Stimulated activated naive CD8-positive, alpha-beta T cell treated with anti-CD3 and anti-CD28 coated beads, Interleukin-15, Interleukin-2, amounts not matched to agents 100 ng/mL and 50 ng/mL, for 24 hours (primary cell): ENCODE data around the gene CAMKK2.
"Not testable (repeated sequence)": the region's sequence is repeated elsewhere in the genome, so short reads cannot be mapped to it uniquely, and the experiment has no call there.

ENCODE experiments used
- H3K27ac Mint-ChIP-seq: one replicate; pipeline ENCODE4 v1.8.0; 2021; ENCODE audit warnings: mild to moderate bottlenecking, mixed read lengths
- H3K27me3 Mint-ChIP-seq: one replicate; pipeline ENCODE4 v1.8.0; 2021; ENCODE audit warnings: mixed read lengths
- H3K36me3 Mint-ChIP-seq: one replicate; pipeline ENCODE4 v1.8.0; 2021; ENCODE audit warnings: low read depth, mixed read lengths
- H3K4me1 Mint-ChIP-seq: one replicate; pipeline ENCODE4 v1.8.0; 2021; ENCODE audit warnings: low read depth, mixed read lengths
- H3K4me3 Mint-ChIP-seq: one replicate; pipeline ENCODE4 v1.8.0; 2021; ENCODE audit warnings: mild to moderate bottlenecking, mixed read lengths
- H3K9me3 Mint-ChIP-seq: one replicate; pipeline ENCODE4 v1.8.0; 2021; ENCODE audit warnings: mixed read lengths

The CAMKK2 gene

DNA sequence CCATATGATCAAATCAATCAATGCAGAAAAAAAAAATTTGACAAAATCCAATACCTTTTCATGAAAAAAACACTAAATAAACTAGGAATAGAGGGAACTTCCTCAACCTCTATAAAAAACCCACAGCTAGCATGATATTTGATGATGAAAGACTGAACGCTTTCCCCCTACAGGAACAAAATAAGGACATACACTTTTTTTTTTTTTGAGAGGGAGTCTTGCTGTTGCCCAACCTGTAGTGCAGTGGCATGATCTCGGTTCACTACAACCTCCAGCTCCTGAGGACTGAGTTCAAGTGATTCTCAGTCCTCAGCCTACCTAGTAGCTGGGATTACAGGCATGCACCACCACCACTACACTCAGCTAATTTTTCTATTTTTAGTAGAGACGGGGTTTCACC, 17.9 kb upstream of the CAMKK2 start:
- Mint-ChIP-seq H3K27me3 (no peaks in the 10 kb centered on the region), H3K27ac (peak overlapping the region; percentile 21), H3K9me3 (no peaks in the 10 kb centered on the region), H3K4me1 (peaks cover 37% of the 10 kb centered on the region), H3K36me3 (peaks cover 72% of the 10 kb centered on the region), H3K4me3 (no peak overlapping the region)

DNA sequence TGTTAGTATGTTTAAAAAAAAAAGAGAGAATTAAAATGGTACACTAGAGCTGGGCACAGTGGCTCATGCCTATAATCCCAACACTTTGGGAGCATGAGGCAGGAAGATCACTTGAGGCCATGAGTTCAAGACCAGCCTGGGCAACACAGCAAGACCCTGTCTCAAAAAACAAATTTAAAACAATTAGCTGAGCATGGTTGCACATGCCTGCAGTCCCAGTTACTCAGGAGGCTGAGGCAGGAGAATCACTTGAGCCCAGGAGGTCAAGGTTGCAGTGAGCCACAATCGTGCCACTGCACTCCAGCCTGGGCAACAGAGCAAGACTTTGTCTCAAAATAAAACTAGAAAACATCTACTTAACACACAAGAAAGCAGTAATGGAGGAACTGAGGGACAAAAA, 13.7 kb upstream of the CAMKK2 start:
- H3K27me3 Mint-ChIP-seq, H3K4me3 Mint-ChIP-seq, H3K9me3 Mint-ChIP-seq: not testable (repeated sequence)
- Mint-ChIP-seq H3K27ac (peak overlapping the region; percentile 45), H3K4me1 (peaks cover 23% of the 10 kb centered on the region), H3K36me3 (peaks cover 56% of the 10 kb centered on the region)

GRCh38 chr12:121307397-121307796, 10.9 kb upstream of the CAMKK2 start:
- H3K9me3 Mint-ChIP-seq, H3K27me3 Mint-ChIP-seq, H3K27ac Mint-ChIP-seq, H3K4me1 Mint-ChIP-seq, H3K4me3 Mint-ChIP-seq: not testable (repeated sequence)
- peaks cover 37% of the 10 kb centered on the region for H3K36me3 Mint-ChIP-seq

DNA sequence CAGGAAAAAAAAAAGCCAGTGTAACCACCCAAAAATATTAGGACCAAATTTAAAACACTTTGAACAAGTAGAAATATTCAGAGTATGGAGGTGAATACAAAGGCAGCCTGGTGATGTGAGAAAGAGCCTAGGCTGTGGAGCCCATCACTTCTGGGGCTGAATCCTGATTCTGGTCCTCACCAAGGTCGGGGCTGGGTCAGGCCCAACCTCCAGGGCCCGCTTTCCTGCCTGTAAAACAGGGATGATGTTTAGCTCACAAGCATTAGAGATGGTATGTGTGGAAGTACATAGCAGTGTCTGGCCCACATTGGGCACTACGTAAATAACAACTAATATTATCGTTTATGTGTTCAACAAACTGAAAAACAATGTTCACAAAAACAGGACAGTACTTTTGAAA, 7.8 kb upstream of the CAMKK2 start:
- no peak overlapping the region for H3K4me3 Mint-ChIP-seq

DNA sequence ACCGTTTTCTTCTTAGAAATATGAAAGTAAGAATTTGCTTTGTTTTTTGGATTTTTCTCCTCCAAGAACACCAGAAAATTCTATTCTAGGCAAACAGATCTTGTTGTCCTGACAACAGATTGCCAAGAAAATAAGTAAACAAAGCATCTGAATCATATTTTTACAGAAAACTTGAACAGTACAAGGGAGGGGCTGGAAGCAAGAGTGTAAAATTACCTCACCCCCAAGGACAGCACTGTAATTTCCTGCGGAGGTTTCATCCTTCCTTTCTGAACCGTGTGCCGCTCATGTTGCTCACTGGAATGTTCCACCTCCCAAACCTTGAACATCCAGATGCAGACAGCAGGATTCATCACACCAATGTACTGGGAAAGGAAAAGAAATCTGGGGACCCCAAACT, 5.4 kb upstream of the CAMKK2 start:
- H3K27ac Mint-ChIP-seq = no peak overlapping the region
- H3K27me3 Mint-ChIP-seq = no peaks in the 10 kb centered on the region
- peaks cover 7% of the 10 kb centered on the region for H3K4me1 Mint-ChIP-seq
- no peak overlapping the region for H3K4me3 Mint-ChIP-seq
- no peaks in the 10 kb centered on the region for H3K36me3 Mint-ChIP-seq
- H3K9me3 Mint-ChIP-seq = no peaks in the 10 kb centered on the region

More for the DNA sequence above, 7.8 kb upstream of the CAMKK2 start:
- Mint-ChIP-seq H3K4me1 (no peaks in the 10 kb centered on the region), H3K9me3 (no peaks in the 10 kb centered on the region), H3K27ac (no peak overlapping the region), H3K36me3 (peaks cover 12% of the 10 kb centered on the region), H3K27me3 (no peaks in the 10 kb centered on the region)

GRCh38 chr12:121300083-121300819, 3.7 kb upstream of the CAMKK2 start:
- Mint-ChIP-seq H3K9me3 (no peaks in the 10 kb centered on the region), H3K27me3 (no peaks in the 10 kb centered on the region), H3K36me3 (no peaks in the 10 kb centered on the region), H3K4me3 (no peak overlapping the region), H3K4me1 (peaks cover 9% of the 10 kb centered on the region), H3K27ac (no peak overlapping the region)

DNA sequence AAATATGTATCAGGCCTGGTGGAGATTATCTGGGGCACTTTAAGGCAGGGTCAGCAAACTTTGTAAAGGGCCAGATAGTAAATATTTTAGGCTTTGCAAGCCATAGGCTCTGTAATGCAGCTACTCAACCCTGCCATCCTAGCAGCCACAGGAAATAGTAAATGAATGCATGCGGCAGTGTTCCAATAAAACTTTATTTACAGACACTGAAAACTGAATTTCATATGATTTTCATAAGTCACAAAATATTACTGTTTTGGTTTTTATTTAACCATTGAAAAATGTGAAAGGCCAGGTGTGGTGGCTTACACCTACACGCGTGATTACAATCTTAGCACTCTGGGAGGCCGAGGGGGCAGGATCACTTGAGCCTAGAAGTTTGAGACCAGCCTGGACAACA, 3.2 kb upstream of the CAMKK2 start:
- no peaks in the 10 kb centered on the region for H3K36me3 Mint-ChIP-seq
- no peaks in the 10 kb centered on the region for H3K27me3 Mint-ChIP-seq
- no peak overlapping the region for H3K4me3 Mint-ChIP-seq
- no peak overlapping the region for H3K27ac Mint-ChIP-seq
- peaks cover 12% of the 10 kb centered on the region for H3K4me1 Mint-ChIP-seq
- H3K9me3 Mint-ChIP-seq = no peaks in the 10 kb centered on the region

DNA sequence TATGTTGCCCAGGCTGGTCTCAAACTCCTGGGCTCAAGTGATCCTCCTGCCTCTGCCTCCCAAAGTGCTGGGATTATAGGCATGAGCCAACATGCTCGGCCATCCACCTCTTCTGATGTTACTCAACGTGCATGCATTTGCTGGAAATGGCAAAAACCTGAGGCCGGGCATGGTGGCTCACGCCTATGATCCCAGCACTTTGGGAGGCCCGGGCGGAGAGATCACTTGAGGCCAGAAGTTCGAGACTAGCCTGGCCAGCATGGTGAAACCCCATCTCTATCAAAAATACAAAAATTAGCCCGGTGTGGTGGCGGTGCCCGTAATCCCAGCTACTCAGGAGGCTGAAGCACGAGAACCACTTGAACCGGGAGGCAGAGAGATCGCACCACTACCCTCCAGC, 1.9 kb upstream of the CAMKK2 start:
- not testable (repeated sequence) for H3K4me3 Mint-ChIP-seq, H3K27ac Mint-ChIP-seq, H3K9me3 Mint-ChIP-seq, H3K27me3 Mint-ChIP-seq, H3K36me3 Mint-ChIP-seq
- H3K4me1 Mint-ChIP-seq = peaks cover 21% of the 10 kb centered on the region

GRCh38 chr12:121297435-121297991, 1.0 kb upstream of the CAMKK2 start:
- H3K36me3 Mint-ChIP-seq = peaks cover 10% of the 10 kb centered on the region
- peak overlapping the region; percentile 83 for H3K27ac Mint-ChIP-seq
- no peaks in the 10 kb centered on the region for H3K27me3 Mint-ChIP-seq
- no peaks in the 10 kb centered on the region for H3K9me3 Mint-ChIP-seq
- peak overlapping the region; percentile 86 for H3K4me3 Mint-ChIP-seq
- H3K4me1 Mint-ChIP-seq = peaks cover 26% of the 10 kb centered on the region

- Mint-ChIP-seq H3K9me3 (no peaks in the 10 kb centered on the region), H3K27me3 (no peaks in the 10 kb centered on the region), H3K4me1 (peaks cover 26% of the 10 kb centered on the region), H3K4me3 (peak overlapping the region; percentile 89), H3K36me3 (peaks cover 21% of the 10 kb centered on the region), H3K27ac (peak overlapping the region; percentile 36)
Measured at GRCh38 chr12:121295746-121296617, 527 bp downstream of the CAMKK2 start.

GRCh38 chr12:121295116-121295745, 1.3 kb downstream of the CAMKK2 start:
- H3K27ac Mint-ChIP-seq = no peak overlapping the region

DNA sequence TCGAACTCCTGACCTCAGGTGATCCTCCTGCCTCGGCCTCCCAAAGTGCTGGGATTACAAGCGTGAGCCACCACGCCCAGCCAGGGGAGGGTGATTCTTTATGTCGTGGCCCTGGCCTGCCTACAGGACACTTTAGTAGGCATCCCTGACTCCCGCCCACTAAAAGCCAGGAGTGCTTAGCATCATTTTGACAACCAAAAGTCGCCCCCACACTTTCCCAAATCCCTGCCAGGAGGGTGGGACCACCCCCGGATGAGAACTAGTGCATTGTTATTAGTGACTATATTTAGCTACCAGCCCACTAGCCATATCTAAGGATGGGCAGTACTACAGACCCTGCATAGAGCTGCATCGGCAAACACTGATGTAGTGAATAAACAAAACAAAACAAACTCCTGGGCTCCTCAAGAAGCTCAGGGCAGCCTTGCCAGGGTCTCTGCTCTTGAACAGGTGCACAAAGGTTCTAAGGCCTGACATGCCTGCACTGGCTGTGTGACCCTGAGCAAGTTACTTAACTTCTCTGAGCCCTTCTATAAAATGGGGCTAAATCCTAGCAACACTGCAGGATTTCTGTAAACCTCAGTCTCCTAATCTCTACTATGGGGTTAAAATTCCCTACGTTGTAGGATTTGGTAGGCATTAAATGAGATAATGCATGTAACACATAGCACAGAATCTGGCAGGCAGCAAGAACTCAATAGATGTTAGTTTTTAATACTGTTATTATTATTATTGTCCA, 2.2 kb downstream of the CAMKK2 start:
- H3K9me3 Mint-ChIP-seq = no peaks in the 10 kb centered on the region
- peaks cover 25% of the 10 kb centered on the region for H3K36me3 Mint-ChIP-seq
- H3K4me3 Mint-ChIP-seq = no peak overlapping the region
- no peaks in the 10 kb centered on the region for H3K27me3 Mint-ChIP-seq
- peaks cover 26% of the 10 kb centered on the region for H3K4me1 Mint-ChIP-seq
- H3K27ac Mint-ChIP-seq = no peak overlapping the region

More at GRCh38 chr12:121295116-121295745, 1.3 kb downstream of the CAMKK2 start:
- peaks cover 26% of the 10 kb centered on the region for H3K4me1 Mint-ChIP-seq
- H3K27me3 Mint-ChIP-seq = no peaks in the 10 kb centered on the region
- H3K36me3 Mint-ChIP-seq = peaks cover 21% of the 10 kb centered on the region
- no peaks in the 10 kb centered on the region for H3K9me3 Mint-ChIP-seq
- peak overlapping the region; percentile 89 for H3K4me3 Mint-ChIP-seq

- peaks cover 25% of the 10 kb centered on the region for H3K36me3 Mint-ChIP-seq
- H3K27ac Mint-ChIP-seq = no peak overlapping the region
- H3K4me1 Mint-ChIP-seq = peaks cover 26% of the 10 kb centered on the region
- H3K9me3 Mint-ChIP-seq = no peaks in the 10 kb centered on the region
- H3K4me3 Mint-ChIP-seq = no peak overlapping the region
- H3K27me3 Mint-ChIP-seq = no peaks in the 10 kb centered on the region
Measured at GRCh38 chr12:121293603-121294002, 2.9 kb downstream of the CAMKK2 start.

GRCh38 chr12:121290410-121290809, 6.1 kb downstream of the CAMKK2 start:
- Mint-ChIP-seq H3K36me3 (peaks cover 25% of the 10 kb centered on the region), H3K9me3 (no peaks in the 10 kb centered on the region), H3K4me3 (no peak overlapping the region), H3K27me3 (no peaks in the 10 kb centered on the region), H3K4me1 (peaks cover 22% of the 10 kb centered on the region), H3K27ac (no peak overlapping the region)
